Fibroblast of lung (primary cell): ENCODE measurements around the gene UGT2B17. TPM values are rescaled to one million over a fixed set of nuclear protein-coding genes. Genes with fewer than 3 reads are reported as not detected.

Experiments used
- DNase-seq, 2 donors: peaks; one replicate each; pipeline versions ENCODE4 v3.0.0 to v3.0.0-alpha.2; 2010; ENCODE audit warnings: low read depth in 2 of 2
- H2AFZ ChIP-seq: 2 replicates; pipeline ENCODE4 v1.5.1; 2012; ENCODE audit warnings: low read length, control low read depth, inconsistent platforms
- H3K27ac ChIP-seq: 2 replicates; pipeline ENCODE4 v1.5.1; 2011; ENCODE audit warnings: low read length, control low read depth; ENCODE audit not compliant: insufficient read depth
- H3K27me3 ChIP-seq: 2 replicates; pipeline ENCODE4 v1.5.1; 2011; ENCODE audit warnings: mild to moderate bottlenecking, low read length; ENCODE audit not compliant: control insufficient read depth, insufficient read depth
- H3K36me3 ChIP-seq: 2 replicates; pipeline ENCODE4 v1.5.1; 2011; ENCODE audit warnings: low read length; ENCODE audit not compliant: control insufficient read depth, insufficient read depth
- H3K4me1 ChIP-seq: 2 replicates; pipeline ENCODE4 v1.5.1; 2011; ENCODE audit warnings: low read length; ENCODE audit not compliant: control insufficient read depth, insufficient read depth; ENCODE audit errors: extremely low read depth
- H3K4me2 ChIP-seq: 2 replicates; pipeline ENCODE4 v1.5.1; 2011; ENCODE audit warnings: low read length, control low read depth; ENCODE audit not compliant: insufficient read depth; ENCODE audit errors: extremely low read depth
- H3K4me3 ChIP-seq, 4 experiments: fragments of 200-600 bp in 1 of 4; sonication (generic) in 1 of 4; replicated peaks in 1 of 4; 2 replicates each; pipeline ENCODE4 v1.5.1; 2011 to 2016; ENCODE audit warnings: low read length in 4 of 4, low read depth in 3 of 4, mild to moderate bottlenecking in 3 of 4, control low read depth in 2 of 4, inconsistent platforms in 1 of 4, mixed read lengths in 1 of 4; ENCODE audit not compliant: insufficient read depth in 1 of 4; ENCODE audit errors: control extremely low read depth in 1 of 4
- H3K79me2 ChIP-seq: 2 replicates; pipeline ENCODE4 v1.5.1; 2012; ENCODE audit warnings: mild to moderate bottlenecking, low read length, inconsistent platforms; ENCODE audit not compliant: control insufficient read depth, insufficient read depth
- H3K9ac ChIP-seq: 2 replicates; pipeline ENCODE4 v1.5.1; 2011; ENCODE audit warnings: mild to moderate bottlenecking, low read length, control low read depth; ENCODE audit not compliant: insufficient read depth
- H3K9me3 ChIP-seq: 2 replicates; pipeline ENCODE4 v1.5.1; 2012; ENCODE audit warnings: low read depth, low read length; ENCODE audit not compliant: control insufficient read depth, insufficient read depth
- H4K20me1 ChIP-seq: 2 replicates; pipeline ENCODE4 v1.5.1; 2011; ENCODE audit warnings: low read length; ENCODE audit not compliant: control insufficient read depth, insufficient read depth; ENCODE audit errors: extremely low read depth
- EZH2 ChIP-seq: IDR thresholded peaks from 2 replicates; pipeline ENCODE4 v1.5.1; 2012; ENCODE audit warnings: low read length, control low read depth, mild to moderate bottlenecking; ENCODE audit errors: missing control alignments
- polyA plus RNA-seq, 2 donors: library from polyadenylated mRNA; depleted of rRNA in 1 of 2; stranded (reverse) in 1 of 2; unstranded in 1 of 2; fragments of >200 nt; gene quantifications; 2 replicates each; pipeline ENCODE4 v1.2.1, GENCODE V29; 2011 to 2012; ENCODE audit warnings: missing spikeins in 1 of 2
- total RNA-seq: library from RNA; depleted of rRNA; stranded (reverse); fragments of >200 nt; gene quantifications from 2 replicates; pipeline ENCODE4 v1.2.1, GENCODE V29; 2014
- TF ChIP-seq, protein P1 (sequence below), 2 donors: IDR thresholded peaks in 1 of 2; conservative IDR thresholded peaks in 1 of 2; 1 replicate in 1 of 2; 2 replicates in 1 of 2; pipeline ENCODE4 v1.5.1; 2011 to 2012; ENCODE audit warnings: low read length in 2 of 2, control low read depth in 1 of 2, inconsistent platforms in 1 of 2, low read depth in 1 of 2, mild to moderate bottlenecking in 1 of 2

The UGT2B17 gene
- total and polyA plus RNA-seq, 2 donors (not counting 1 experiment from before 2014, with no cell fraction given), result not detected

DNA sequence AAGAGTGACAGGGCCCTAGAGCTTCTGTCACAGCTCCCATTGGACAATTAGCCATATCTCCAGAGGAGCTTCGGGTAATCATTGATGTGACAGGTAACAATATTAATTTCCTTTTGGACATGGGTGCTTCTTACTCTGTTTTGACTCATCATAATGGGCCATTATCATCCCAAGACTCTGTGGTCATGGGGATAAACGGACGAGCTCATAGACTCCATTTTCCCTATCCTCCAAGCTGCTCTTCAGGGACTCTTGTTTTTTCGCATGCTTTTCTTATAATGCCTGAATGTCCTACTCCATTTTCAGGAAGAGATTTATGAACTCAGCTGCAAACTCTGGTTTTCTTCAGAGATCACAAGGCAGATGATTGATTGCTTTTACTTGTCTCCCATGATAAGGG lies 17.0 kb upstream of the UGT2B17 start:
- no peak for DNase-seq
- Histone ChIP-seq H3K4me1 (no peaks in the 10 kb centered on the region), H3K4me2 (no peak overlapping the region), H3K79me2 (no peaks in the 10 kb centered on the region), H3K4me3 (no peak overlapping the region), H3K9ac (no peak overlapping the region), H2AFZ (no peak overlapping the region), H4K20me1 (no peaks in the 10 kb centered on the region), H3K36me3 (no peaks in the 10 kb centered on the region), H3K9me3 (no peaks in the 10 kb centered on the region), H3K27me3 (no peaks in the 10 kb centered on the region), H3K27ac (no peak overlapping the region)
- TF ChIP-seq EZH2, result no peak
- TF ChIP-seq, protein P1, sequence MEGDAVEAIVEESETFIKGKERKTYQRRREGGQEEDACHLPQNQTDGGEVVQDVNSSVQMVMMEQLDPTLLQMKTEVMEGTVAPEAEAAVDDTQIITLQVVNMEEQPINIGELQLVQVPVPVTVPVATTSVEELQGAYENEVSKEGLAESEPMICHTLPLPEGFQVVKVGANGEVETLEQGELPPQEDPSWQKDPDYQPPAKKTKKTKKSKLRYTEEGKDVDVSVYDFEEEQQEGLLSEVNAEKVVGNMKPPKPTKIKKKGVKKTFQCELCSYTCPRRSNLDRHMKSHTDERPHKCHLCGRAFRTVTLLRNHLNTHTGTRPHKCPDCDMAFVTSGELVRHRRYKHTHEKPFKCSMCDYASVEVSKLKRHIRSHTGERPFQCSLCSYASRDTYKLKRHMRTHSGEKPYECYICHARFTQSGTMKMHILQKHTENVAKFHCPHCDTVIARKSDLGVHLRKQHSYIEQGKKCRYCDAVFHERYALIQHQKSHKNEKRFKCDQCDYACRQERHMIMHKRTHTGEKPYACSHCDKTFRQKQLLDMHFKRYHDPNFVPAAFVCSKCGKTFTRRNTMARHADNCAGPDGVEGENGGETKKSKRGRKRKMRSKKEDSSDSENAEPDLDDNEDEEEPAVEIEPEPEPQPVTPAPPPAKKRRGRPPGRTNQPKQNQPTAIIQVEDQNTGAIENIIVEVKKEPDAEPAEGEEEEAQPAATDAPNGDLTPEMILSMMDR (conservative IDR thresholded peaks at IDR 0.05 in 1 of 2, IDR thresholded peaks at IDR 0.05 in 1 of 2; ENCODE audit: low read depth in 1 of 2, low read length in 2 of 2), result no peak

DNA sequence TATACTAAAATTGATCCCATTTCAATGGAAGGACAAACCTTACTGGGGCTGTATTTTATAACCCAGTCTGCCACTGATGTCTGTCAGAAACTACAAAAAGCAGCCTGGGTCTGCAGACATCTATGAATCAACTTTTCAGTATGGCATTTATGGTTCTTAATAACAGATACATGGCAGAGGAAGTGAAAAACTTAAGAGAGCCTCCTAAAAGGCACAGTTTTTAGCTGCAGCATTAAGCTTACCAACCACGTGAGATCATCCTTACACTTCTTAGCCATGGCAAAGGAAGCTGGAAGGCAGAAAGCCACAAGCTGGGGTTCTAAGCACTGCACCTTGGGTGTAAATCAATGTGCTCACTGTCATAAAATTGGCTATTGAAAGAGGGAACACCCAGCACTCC lies 16.6 kb upstream of the UGT2B17 start:
- Histone ChIP-seq H3K9me3 (no peaks in the 10 kb centered on the region), H2AFZ (no peak overlapping the region), H3K27ac (no peak overlapping the region), H3K27me3 (no peaks in the 10 kb centered on the region), H3K4me2 (no peak overlapping the region), H3K79me2 (no peaks in the 10 kb centered on the region), H3K36me3 (no peaks in the 10 kb centered on the region), H4K20me1 (no peaks in the 10 kb centered on the region), H3K9ac (no peak overlapping the region), H3K4me3 (no peak overlapping the region), H3K4me1 (no peaks in the 10 kb centered on the region)
- no peak for TF ChIP-seq EZH2
- TF ChIP-seq, protein P1 (conservative IDR thresholded peaks at IDR 0.05 in 1 of 2, IDR thresholded peaks at IDR 0.05 in 1 of 2; ENCODE audit: low read depth in 1 of 2, low read length in 2 of 2), result no peak
- no peak for DNase-seq

DNA sequence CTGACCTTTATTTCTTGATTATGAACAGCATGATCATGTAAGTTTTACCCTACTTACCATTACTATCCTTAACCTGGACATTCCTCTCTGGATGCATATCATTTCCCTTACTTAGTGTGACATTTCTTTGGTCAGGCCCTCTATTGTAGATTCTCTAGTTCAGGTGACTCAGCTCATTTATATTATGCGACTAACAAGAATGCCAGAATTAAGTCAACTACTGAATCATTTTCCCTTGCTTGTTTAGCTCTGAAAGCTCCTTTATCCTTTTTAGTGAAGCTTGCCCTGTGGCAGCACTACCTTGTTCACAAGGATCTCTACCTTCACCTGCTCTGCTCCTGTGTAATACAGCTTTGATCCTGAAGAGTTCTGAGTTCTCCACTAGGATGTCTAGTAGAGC lies 15.1 kb upstream of the UGT2B17 start:
- H3K27ac ChIP-seq, result no peak overlapping the region
- H3K4me3 ChIP-seq, result no peak overlapping the region
- peak in 1 of 2 donors; percentile 1 for DNase-seq
- TF ChIP-seq EZH2, result no peak
- TF ChIP-seq, protein P1 (conservative IDR thresholded peaks at IDR 0.05 in 1 of 2, IDR thresholded peaks at IDR 0.05 in 1 of 2; ENCODE audit: low read depth in 1 of 2, low read length in 2 of 2), result no peak
- H3K79me2 ChIP-seq, result no peaks in the 10 kb centered on the region
- H4K20me1 ChIP-seq, result no peaks in the 10 kb centered on the region
- H3K4me2 ChIP-seq, result no peak overlapping the region
- H3K36me3 ChIP-seq, result no peaks in the 10 kb centered on the region
- H3K4me1 ChIP-seq, result no peaks in the 10 kb centered on the region
- no peak overlapping the region for H2AFZ ChIP-seq
- H3K9ac ChIP-seq, result no peak overlapping the region
- no peaks in the 10 kb centered on the region for H3K9me3 ChIP-seq
- H3K27me3 ChIP-seq, result no peaks in the 10 kb centered on the region
